ENCODE results near the gene TGFBR3L. TPM values are rescaled to one million over a fixed set of nuclear protein-coding genes. Genes with fewer than 3 reads are reported as not detected.

Gene TGFBR3L
- total RNA-seq, 4 donors from 2014 or later: not detected

- 87 to 95% methylated on average over 7 of the region's 7 CpGs for WGBS, 2 donors
- Histone ChIP-seq H3K4me1 (peaks cover 0 to 30% (median 16%) of the 10 kb centered on the region in 4 donors), H3K36me3 (peaks cover 0 to 8% (median 0%) of the 10 kb centered on the region in 3 donors), H3K4me3 (no peak overlapping the region), H3K27ac (no peak overlapping the region), H3K9me3 (no peaks in the 10 kb centered on the region), H3K27me3 (no peaks in the 10 kb centered on the region)
- TF ChIP-seq POLR2A (IDR thresholded peaks at IDR 0.05) (no peak), EP300 (IDR thresholded peaks at IDR 0.05) (no peak), CTCF (IDR thresholded peaks at IDR 0.05) (no peak)
- no peak for DNase-seq (ENCODE audit: low spot score in 2 of 2)
These were observed 13.3 kb upstream of the TGFBR3L start for GRCh38 chr19:7901337-7901736.

GRCh38 chr19:7902796-7903243 is 11.8 kb upstream of the TGFBR3L start:
- no peak for TF ChIP-seq EP300 (IDR thresholded peaks at IDR 0.05)
- TF ChIP-seq POLR2A (IDR thresholded peaks at IDR 0.05): no peak
- no peak for TF ChIP-seq CTCF (IDR thresholded peaks at IDR 0.05)
- H3K27ac ChIP-seq: peak overlapping the region; percentile 19 to 92 (median 85)
- H3K9me3 ChIP-seq: no peaks in the 10 kb centered on the region
- peaks cover 0 to 43% (median 16%) of the 10 kb centered on the region in 4 donors for H3K4me1 ChIP-seq
- H3K36me3 ChIP-seq: peaks cover 0 to 22% (median 0%) of the 10 kb centered on the region in 3 donors
- DNase-seq (ENCODE audit: low spot score in 2 of 2): no peak
- H3K4me3 ChIP-seq: peak overlapping the region; percentile 43 to 82 (median 62)
- H3K27me3 ChIP-seq: no peaks in the 10 kb centered on the region
- 13 to 27% methylated on average over 11 to 19 of the region's 20 CpGs for WGBS, 2 donors

- peak within 1 kb of the TSS; percentile 69 to 90 (median 76) for H3K4me3 ChIP-seq
- whole genome bisulfite sequencing, 2 donors: 0 to 1% methylated on average over 58 to 64 of the region's 89 CpGs
- H3K36me3 ChIP-seq: peaks cover 0 to 26% (median 0%) of the 10 kb centered on the region in 3 donors
- H3K27me3 ChIP-seq: no peaks in the 10 kb centered on the region
- TF ChIP-seq POLR2A (IDR thresholded peaks at IDR 0.05) (peak; percentile 75 to 90), EP300 (IDR thresholded peaks at IDR 0.05) (peak; percentile 81 to 97), CTCF (IDR thresholded peaks at IDR 0.05) (peak; percentile 51 to 88 (median 61))
- peak; percentile 99 for DNase-seq (ENCODE audit: low spot score in 2 of 2)
- H3K27ac ChIP-seq: peak within 1 kb of the TSS; percentile 83 to 92 (median 88)
- peaks cover 0 to 49% (median 16%) of the 10 kb centered on the region in 4 donors for H3K4me1 ChIP-seq
- no peaks in the 10 kb centered on the region for H3K9me3 ChIP-seq
These were observed 11.2 kb upstream of the TGFBR3L start, which contains the start of gene MAP2K7 for GRCh38 chr19:7903244-7904073. Gene MAP2K7 (plus strand): TSS chr19:7903877. CDS start chr19:7903945, 68 bp downstream.

GRCh38 chr19:7904074-7905020 is 10.3 kb upstream of the TGFBR3L start:
- H3K27ac ChIP-seq: peak overlapping the region; percentile 83 to 92 (median 88)
- WGBS, 2 donors: 23 to 38% methylated on average over 21 to 23 of the region's 68 CpGs
- no peaks in the 10 kb centered on the region for H3K27me3 ChIP-seq
- peaks cover 0 to 35% (median 0%) of the 10 kb centered on the region in 3 donors for H3K36me3 ChIP-seq
- H3K4me1 ChIP-seq: peaks cover 0 to 50% (median 16%) of the 10 kb centered on the region in 4 donors
- TF ChIP-seq EP300 (IDR thresholded peaks at IDR 0.05) (no peak), POLR2A (IDR thresholded peaks at IDR 0.05) (no peak), CTCF (IDR thresholded peaks at IDR 0.05) (no peak)
- H3K4me3 ChIP-seq: peak overlapping the region; percentile 69 to 90 (median 76)
- DNase-seq (ENCODE audit: low spot score in 2 of 2): no peak
- H3K9me3 ChIP-seq: no peaks in the 10 kb centered on the region

Measured in tibial nerve (tissue), 4 donors.